Right cardiac atrium (tissue), 5 donors: ENCODE results near the gene TFB2M. TPM values are rescaled to one million over a fixed set of nuclear protein-coding genes. Genes with fewer than 3 reads are reported as not detected.
"Not testable (repeated sequence)": the region's sequence is repeated elsewhere in the genome, so short reads cannot be mapped to it uniquely, and the experiment has no call there.

Source experiments
- ATAC-seq, 2 donors: fragments of 200-7000 bp; cut with Tn5 transposase; one replicate each; pipeline versions ENCODE4 v1.8.0 to v1.9.1; 2020; ENCODE audit warnings: moderate library complexity in 2 of 2, mild to moderate bottlenecking in 1 of 2
- DNase-seq, 3 donors: peaks; one replicate each; pipeline ENCODE4 v3.0.0-alpha.2; 2020
- H3K27ac ChIP-seq: one replicate; pipeline ENCODE4 v1.5.1; 2013; ENCODE audit warnings: mild to moderate bottlenecking, low read length, control low read depth, moderate library complexity
- H3K27me3 ChIP-seq: one replicate; pipeline ENCODE4 v1.6.1; 2013; ENCODE audit not compliant: control insufficient read depth, insufficient read depth
- H3K4me1 ChIP-seq: one replicate; pipeline ENCODE4 v1.6.1; 2013; ENCODE audit warnings: low read length; ENCODE audit not compliant: control insufficient read depth, insufficient read depth
- H3K4me3 ChIP-seq: one replicate; pipeline ENCODE4 v1.5.1; 2013; ENCODE audit warnings: low read length, control low read depth
- H3K9me3 ChIP-seq: one replicate; pipeline ENCODE4 v1.6.1; 2013; ENCODE audit warnings: low read length; ENCODE audit not compliant: control insufficient read depth
- WGBS: extraction: QIAGEN DNeasy Blood & Tissue Kit; methylation state at CpG from one replicate; pipeline ENCODE4 v1.1.7; 2013; 5-methylcytosine and 5-hydroxymethylcytosine counted together
- intact Hi-C, 4 donors: fragments of 100-400 bp; cut with DNase I; formaldehyde crosslinking; loops; one replicate each; pipeline versions ENCODE4 v1.11.0 to v1.14.0; 2022 to 2023
- long read RNA-seq, 4 donors: library from polyadenylated mRNA; unstranded; transcript quantifications; one replicate each; pipeline ENCODE4 v2.0.0, GENCODE V29; 2020 to 2021
- polyA plus RNA-seq: library from polyadenylated mRNA; stranded (reverse); fragments of 200-250 nt; gene quantifications from one replicate; pipeline ENCODE4 v1.2.3, GENCODE V29; 2013
- total RNA-seq, 4 donors: library from RNA; stranded (reverse); fragmentation: NEBNext Ultra II Directional; extraction: Animal tissue kit (Norgen Biotek cat#: 25700); gene quantifications; one replicate each; pipeline ENCODE4 v1.2.1, GENCODE V29; 2021
- donor health status: healthy with polysubstance abuse.
- donor health status: DM: no; HTN: yes; CAD: no.
- donor health status: DM: no; HTN: no; CAD: no.
- donor health status: DM: no; HTN: yes; CAD: no; lungs with severe emphysema.
- donor health status: DM: yes; HTN: yes; CAD: no.

Gene TFB2M
- total RNA-seq (10 to 100 TPM in 3 of 4 donors, 1 to 10 TPM in 1; 9.9 to 13.6 (median 10.5) TPM), polyA plus RNA-seq (11.5 TPM)
- long read RNA-seq, donor 1, transcript TFB2M-201 (8 exons, 1,848 nt) = major isoform, 28 of 30 reads
- long read RNA-seq, donor 1, partial matches to known transcripts = 1 of 30 reads
- long read RNA-seq, donor 1, other reads (novel, unspliced or antisense) = 1 of 30 reads
- long read RNA-seq, donor 2, transcript TFB2M-201 (8 exons, 1,848 nt) = major isoform, 12 of 13 reads
- long read RNA-seq, donor 2, partial matches to known transcripts = 0 of 13 reads
- long read RNA-seq, donor 2, other reads (novel, unspliced or antisense) = 1 of 13 reads
- long read RNA-seq, donor 3, transcript TFB2M-201 (8 exons, 1,848 nt) = major isoform, 74 of 80 reads
- long read RNA-seq, donor 3, partial matches to known transcripts = 0 of 80 reads
- long read RNA-seq, donor 3, other reads (novel, unspliced or antisense) = 6 of 80 reads
- long read RNA-seq, donor 4, transcript TFB2M-201 (8 exons, 1,848 nt) = major isoform, 17 of 18 reads
- long read RNA-seq, donor 4, partial matches to known transcripts = 0 of 18 reads
- long read RNA-seq, donor 4, other reads (novel, unspliced or antisense) = 1 of 18 reads

- H3K27me3 ChIP-seq = no peaks in the 10 kb centered on the region
- no peaks in the 10 kb centered on the region for H3K9me3 ChIP-seq
- under 1% methylated on average over 61 of the region's 62 CpGs for WGBS
- no peaks in the 10 kb centered on the region for H3K4me1 ChIP-seq
- H3K4me3 ChIP-seq = peak within 1 kb of the TSS; percentile 76
- peak; percentile 98 to 99 (median 99) for DNase-seq
- H3K27ac ChIP-seq = peak within 1 kb of the TSS; percentile 96
- intact Hi-C loops = loop anchor here in 1 of 4 donors (5.0 kb wide), 1 partner anchor 76 kb away; no protein-coding TSS in a partner anchor
- peak; percentile 99 for ATAC-seq
These were observed at the start of gene TFB2M, which contains the start of gene CNST for GRCh38 chr1:246566128-246566812. Gene TFB2M, minus strand, starts transcription at chr1:246566261. Its CDS starts 123 bp downstream, at chr1:246566138. Gene CNST, plus strand, starts transcription at chr1:246566456. Its CDS starts 25,107 bp downstream, at chr1:246591563.

- 77% methylated on average over 6 of the region's 6 CpGs for WGBS
- no peaks in the 10 kb centered on the region for H3K27me3 ChIP-seq
- no peaks in the 10 kb centered on the region for H3K4me1 ChIP-seq
- H3K9me3 ChIP-seq = no peaks in the 10 kb centered on the region
- no peak for ATAC-seq
- intact Hi-C loops = no loop called here
- H3K4me3 ChIP-seq = no peak overlapping the region
- no peak for DNase-seq
- no peak overlapping the region for H3K27ac ChIP-seq
These were observed 47.2 kb upstream of the TFB2M start for GRCh38 chr1:246613096-246613758.

DNA sequence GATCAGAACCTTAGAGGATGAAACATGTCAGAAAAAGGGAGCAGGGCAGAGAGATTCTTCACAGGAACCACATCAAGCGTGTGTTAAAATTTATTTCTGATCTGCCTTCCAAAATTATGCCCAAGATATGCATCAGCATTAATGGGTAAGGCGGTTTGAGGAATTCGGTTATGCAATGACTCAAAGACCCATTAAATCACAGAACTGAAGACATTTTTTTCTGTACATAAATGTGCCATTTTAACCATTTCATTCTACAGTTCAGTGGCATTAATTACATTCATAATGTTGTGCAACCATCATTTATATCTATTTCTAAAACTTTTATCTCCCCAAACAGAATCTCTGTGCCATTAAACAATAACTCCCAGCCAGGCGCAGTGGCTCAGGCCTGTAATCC, 43.6 kb upstream of the TFB2M start:
- H3K4me3 ChIP-seq = no peak overlapping the region
- 78% methylated on average over 4 of the region's 4 CpGs for WGBS
- ATAC-seq (no peak), DNase-seq (no peak)
- no peaks in the 10 kb centered on the region for H3K27me3 ChIP-seq
- H3K4me1 ChIP-seq = no peaks in the 10 kb centered on the region
- intact Hi-C loops = no loop called here
- H3K27ac ChIP-seq = no peak overlapping the region
- H3K9me3 ChIP-seq = no peaks in the 10 kb centered on the region

GRCh38 chr1:246608616-246609376, 42.7 kb upstream of the TFB2M start:
- H3K27ac ChIP-seq = peak overlapping the region; percentile 66
- intact Hi-C loops = no loop called here
- no peak overlapping the region for H3K4me3 ChIP-seq
- peak; percentile 65 to 78 (median 73) for DNase-seq
- ATAC-seq = peak; percentile 91 to 95
- no peaks in the 10 kb centered on the region for H3K4me1 ChIP-seq
- no peaks in the 10 kb centered on the region for H3K9me3 ChIP-seq
- H3K27me3 ChIP-seq = no peaks in the 10 kb centered on the region
- WGBS = 40% methylated on average over 18 of the region's 18 CpGs

DNA sequence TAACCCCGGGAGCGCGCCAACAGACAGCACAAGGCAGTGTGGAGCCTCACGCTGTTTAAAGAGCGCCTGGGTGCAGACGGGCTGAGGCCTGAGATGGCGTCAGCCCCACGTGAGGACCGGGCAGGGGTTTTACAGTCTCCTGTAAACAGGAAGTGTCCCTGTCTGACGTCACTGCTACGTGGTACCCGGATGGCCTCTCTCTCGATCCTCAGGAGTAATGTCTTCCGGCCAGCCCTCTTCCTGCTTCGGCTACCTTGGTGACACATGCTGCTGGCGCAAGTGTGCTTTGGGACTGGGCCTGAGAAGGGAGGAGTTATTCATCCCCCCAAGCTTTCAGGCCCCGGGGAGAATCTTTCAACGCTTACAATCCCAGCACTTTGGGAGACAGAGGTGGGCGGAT, 41.4 kb upstream of the TFB2M start:
- ATAC-seq = no peak
- Histone ChIP-seq H3K4me1 (no peaks in the 10 kb centered on the region), H3K4me3 (no peak overlapping the region), H3K27ac (no peak overlapping the region), H3K27me3 (no peaks in the 10 kb centered on the region), H3K9me3 (no peaks in the 10 kb centered on the region)
- DNase-seq = no peak
- intact Hi-C loops = no loop called here
- WGBS = 82% methylated on average over 19 of the region's 19 CpGs

DNA sequence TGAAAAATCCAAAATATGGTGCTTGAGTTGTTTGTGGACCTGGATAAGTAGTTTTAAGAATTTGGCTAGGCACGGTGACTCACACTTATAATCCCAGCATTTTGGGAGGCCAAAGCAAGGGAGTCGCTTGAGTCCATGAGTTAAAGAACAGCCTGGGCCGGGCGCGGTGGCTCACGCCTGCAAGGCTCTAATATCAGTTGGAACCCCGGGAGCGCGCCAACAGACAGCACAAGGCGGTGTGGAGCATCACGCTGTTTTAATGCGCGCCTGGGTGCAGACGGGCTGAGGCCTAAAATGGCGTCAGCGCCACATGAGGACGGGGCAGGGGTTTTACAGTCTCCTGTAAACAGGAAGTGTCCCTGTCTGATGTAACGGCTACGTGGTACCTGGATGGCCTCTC, 39.2 kb upstream of the TFB2M start:
- H3K9me3 ChIP-seq, intact Hi-C loops, DNase-seq, ATAC-seq, H3K27me3 ChIP-seq, H3K4me1 ChIP-seq, H3K4me3 ChIP-seq, H3K27ac ChIP-seq: not testable (repeated sequence)
- WGBS = 97% methylated on average over 19 of the region's 19 CpGs

- Histone ChIP-seq H3K27me3 (no peaks in the 10 kb centered on the region), H3K4me1 (peaks cover 6% of the 10 kb centered on the region), H3K4me3 (no peak overlapping the region), H3K9me3 (no peaks in the 10 kb centered on the region), H3K27ac (no peak overlapping the region)
- intact Hi-C loops = no loop called here
- WGBS = 90% methylated on average over 3 of the region's 3 CpGs
- DNase-seq (no peak), ATAC-seq (no peak)
These were observed 36.1 kb upstream of the TFB2M start for GRCh38 chr1:246602194-246602593.

DNA sequence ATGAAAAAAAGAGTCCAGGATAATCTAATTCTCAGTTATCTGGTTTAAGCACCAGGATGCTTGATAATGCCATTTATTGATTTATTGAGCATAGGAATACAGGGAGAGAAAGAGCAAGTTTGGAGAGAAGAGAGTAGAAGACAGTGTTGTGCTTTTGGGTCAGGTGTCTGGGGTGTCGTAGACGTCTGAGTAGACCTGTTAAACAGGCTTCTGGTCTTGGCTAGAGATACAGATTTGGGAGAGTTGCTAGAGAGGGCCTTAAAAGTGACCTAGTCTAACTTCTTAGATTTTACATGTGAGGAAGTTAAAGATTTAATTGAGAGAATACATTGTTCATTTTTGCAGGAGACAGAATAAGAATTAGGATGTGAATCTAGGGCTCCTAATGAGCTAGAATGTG, 34.5 kb upstream of the TFB2M start:
- H3K4me3 ChIP-seq = no peak overlapping the region
- no peaks in the 10 kb centered on the region for H3K27me3 ChIP-seq
- no peak for ATAC-seq
- intact Hi-C loops = no loop called here
- H3K27ac ChIP-seq = no peak overlapping the region
- no peak for DNase-seq
- WGBS = 96% methylated on average over 2 of the region's 2 CpGs
- no peaks in the 10 kb centered on the region for H3K9me3 ChIP-seq
- H3K4me1 ChIP-seq = peaks cover 6% of the 10 kb centered on the region

GRCh38 chr1:246599315-246599714, 33.3 kb upstream of the TFB2M start:
- Histone ChIP-seq H3K4me3 (no peak overlapping the region), H3K27me3 (no peaks in the 10 kb centered on the region), H3K9me3 (no peaks in the 10 kb centered on the region), H3K4me1 (peaks cover 6% of the 10 kb centered on the region), H3K27ac (no peak overlapping the region)
- ATAC-seq = no peak
- WGBS = 74% methylated on average over 4 of the region's 4 CpGs
- DNase-seq = no peak
- intact Hi-C loops = no loop called here

GRCh38 chr1:246597971-246598370, 31.9 kb upstream of the TFB2M start:
- H3K4me3 ChIP-seq = no peak overlapping the region
- no peak for DNase-seq
- WGBS = 90% methylated on average over 7 of the region's 7 CpGs
- H3K27me3 ChIP-seq = no peaks in the 10 kb centered on the region
- no peak overlapping the region for H3K27ac ChIP-seq
- no peaks in the 10 kb centered on the region for H3K9me3 ChIP-seq
- intact Hi-C loops = no loop called here
- H3K4me1 ChIP-seq = peaks cover 6% of the 10 kb centered on the region
- no peak for ATAC-seq
